IMR-90 (cell line): ENCODE results near the gene GPR152. TPM values are rescaled to one million over a fixed set of nuclear protein-coding genes. Genes with fewer than 3 reads are reported as not detected.

ENCODE experiments used
- ATAC-seq: fragments of 200-7000 bp; cut with Tn5 transposase; 2 replicates; pipeline ENCODE4 v1.9.1; 2020; ENCODE audit warnings: low read depth, mild to moderate bottlenecking, moderate library complexity
- BruUV-seq: library from RNA; stranded (reverse); fragments of 400-500 nt; replicated peaks from 2 replicates; lab custom pipeline; 2021; lab: Mats Ljungman, UMichigan
- CTCF ChIA-PET: fragments of 300-600 bp; formaldehyde crosslinking; extraction: SDS; loops from one replicate; lab custom pipeline; 2021; ENCODE audit warnings: antibody characterized with exemption; lab: Yijun Ruan, JAX
- POLR2A ChIA-PET: fragments of 300-600 bp; sonication (Branson Sonifier 250); formaldehyde crosslinking; loops from one replicate; lab custom pipeline; 2022; ENCODE audit warnings: antibody characterized with exemption; ENCODE audit not compliant: unreplicated experiment; lab: Charles Lee
- DNase-seq: peaks from one replicate; pipeline ENCODE4 v3.0.0; 2013
- H2AFZ ChIP-seq: replicated peaks from 2 replicates; pipeline ENCODE3; 2013; ENCODE audit warnings: low read length, mild to moderate bottlenecking; ENCODE audit not compliant: poor library complexity
- H2AK5ac ChIP-seq: 2 replicates; pipeline ENCODE4 v1.6.1; 2013; ENCODE audit warnings: low read depth, low read length, inconsistent platforms
- H2AK9ac ChIP-seq: replicated peaks from 2 replicates; pipeline ENCODE3; 2013; ENCODE audit warnings: mild to moderate bottlenecking, low read depth, low read length, moderate library complexity; ENCODE audit not compliant: poor library complexity
- H2BK120ac ChIP-seq: 2 replicates; pipeline ENCODE4 v1.6.1; 2013; ENCODE audit warnings: low read depth, low read length, inconsistent platforms
- H2BK15ac ChIP-seq: 3 replicates; pipeline ENCODE4 v1.6.1; 2013; ENCODE audit warnings: low read depth, low read length, inconsistent platforms
- H2BK20ac ChIP-seq: 2 replicates; pipeline ENCODE4 v1.6.1; 2013; ENCODE audit warnings: low read depth, mild to moderate bottlenecking, inconsistent platforms, low read length, moderate library complexity
- H2BK5ac ChIP-seq: 2 replicates; pipeline ENCODE4 v1.6.1; 2013; ENCODE audit warnings: mild to moderate bottlenecking, low read depth, low read length, inconsistent platforms; ENCODE audit not compliant: poor library complexity, severe bottlenecking
- H3K14ac ChIP-seq: replicated peaks from 2 replicates; pipeline ENCODE4 v1.6.1; 2013; ENCODE audit warnings: low read depth, low read length, inconsistent platforms
- H3K18ac ChIP-seq: 2 replicates; pipeline ENCODE4 v1.6.1; 2013; ENCODE audit warnings: low read depth, low read length, control low read depth
- H3K23ac ChIP-seq: 2 replicates; pipeline ENCODE4 v1.6.1; 2013; ENCODE audit warnings: low read depth, low read length, inconsistent platforms
- H3K27ac ChIP-seq: 2 replicates; pipeline ENCODE4 v1.5.1; 2013; ENCODE audit warnings: mild to moderate bottlenecking, control low read depth, low read length; ENCODE audit not compliant: insufficient read depth
- H3K27me3 ChIP-seq: 2 replicates; pipeline ENCODE4 v1.6.1; 2013; ENCODE audit warnings: low read length; ENCODE audit not compliant: control insufficient read depth, insufficient read depth
- H3K36me3 ChIP-seq: 2 replicates; pipeline ENCODE4 v1.6.1; 2013; ENCODE audit warnings: low read length, mixed read lengths; ENCODE audit not compliant: control insufficient read depth, insufficient read depth
- H3K4ac ChIP-seq: 2 replicates; pipeline ENCODE4 v1.6.1; 2013; ENCODE audit warnings: low read depth, low read length, inconsistent platforms
- H3K4me1 ChIP-seq: 2 replicates; pipeline ENCODE4 v1.6.1; 2013; ENCODE audit warnings: low read length, mixed read lengths; ENCODE audit not compliant: control insufficient read depth, insufficient read depth
- H3K4me2 ChIP-seq: 2 replicates; pipeline ENCODE4 v1.6.1; 2013; ENCODE audit warnings: low read depth, mild to moderate bottlenecking, control low read depth, low read length, moderate library complexity
- H3K4me3 ChIP-seq: 2 replicates; pipeline ENCODE4 v1.5.1; 2013; ENCODE audit warnings: low read depth, mild to moderate bottlenecking, control low read depth, low read length, moderate library complexity; ENCODE audit not compliant: insufficient read depth
- H3K56ac ChIP-seq: 2 replicates; pipeline ENCODE4 v1.6.1; 2013; ENCODE audit warnings: low read length, inconsistent platforms; ENCODE audit not compliant: insufficient read depth; ENCODE audit errors: extremely low read depth
- H3K79me1 ChIP-seq, 2 experiments: 2 replicates each; pipeline ENCODE4 v1.6.1; 2013; ENCODE audit warnings: low read length in 2 of 2, inconsistent platforms in 1 of 2, low read depth in 1 of 2
- H3K9ac ChIP-seq: 2 replicates; pipeline ENCODE4 v1.6.1; 2013; ENCODE audit warnings: low read depth, low read length, control low read depth
- H3K9me1 ChIP-seq: 2 replicates; pipeline ENCODE4 v1.6.1; 2013; ENCODE audit warnings: low read length, inconsistent platforms; ENCODE audit not compliant: insufficient read depth
- H3K9me3 ChIP-seq: 2 replicates; pipeline ENCODE4 v1.6.1; 2013; ENCODE audit warnings: low read length; ENCODE audit not compliant: control insufficient read depth, insufficient read depth
- H4K20me1 ChIP-seq: 2 replicates; pipeline ENCODE4 v1.6.1; 2013; ENCODE audit warnings: low read length, inconsistent platforms; ENCODE audit not compliant: insufficient read depth
- H4K5ac ChIP-seq: 2 replicates; pipeline ENCODE4 v1.6.1; 2013; ENCODE audit warnings: mild to moderate bottlenecking, low read depth, low read length, control low read depth
- H4K8ac ChIP-seq, 2 experiments: 2 replicates each; pipeline ENCODE4 v1.6.1; 2013; ENCODE audit warnings: low read depth in 2 of 2, low read length in 2 of 2, control low read depth in 1 of 2, inconsistent platforms in 1 of 2
- H4K91ac ChIP-seq: 2 replicates; pipeline ENCODE4 v1.6.1; 2013; ENCODE audit warnings: low read depth, low read length, inconsistent platforms; ENCODE audit not compliant: insufficient read depth
- BHLHE40 ChIP-seq: fragments of 150-350 bp; IDR thresholded peaks from 2 replicates; pipeline ENCODE4 v1.6.1; 2016; ENCODE audit warnings: mild to moderate bottlenecking, low read depth, low read length
- CEBPB ChIP-seq: IDR thresholded peaks from 2 replicates; pipeline ENCODE4 v1.6.1; 2012; ENCODE audit warnings: low read depth, low read length, improper control_type of control experiment
- CHD1 ChIP-seq: IDR thresholded peaks from 2 replicates; pipeline ENCODE4 v1.6.1; 2012; ENCODE audit warnings: low read depth, low read length, improper control_type of control experiment
- MAFK ChIP-seq: IDR thresholded peaks from 2 replicates; pipeline ENCODE4 v1.6.1; 2012; ENCODE audit warnings: low read depth, low read length, improper control_type of control experiment
- MAZ ChIP-seq: IDR thresholded peaks from 2 replicates; pipeline ENCODE4 v1.6.1; 2012; ENCODE audit warnings: low read depth, mild to moderate bottlenecking, low read length, improper control_type of control experiment, moderate library complexity, borderline replicate concordance
- NFE2L2 ChIP-seq: fragments of 150-350 bp; IDR thresholded peaks from 2 replicates; pipeline ENCODE4 v1.6.1; 2016; ENCODE audit warnings: low read depth, mild to moderate bottlenecking, low read length
- RAD21 ChIP-seq: IDR thresholded peaks from 2 replicates; pipeline ENCODE4 v1.6.1; 2012; ENCODE audit warnings: low read length, improper control_type of control experiment
- RCOR1 ChIP-seq: IDR thresholded peaks from 2 replicates; pipeline ENCODE4 v1.6.1; 2012; ENCODE audit warnings: mild to moderate bottlenecking, low read length, improper control_type of control experiment; ENCODE audit not compliant: insufficient replicate concordance
- RFX5 ChIP-seq: IDR thresholded peaks from 2 replicates; pipeline ENCODE4 v1.8.0; 2012; ENCODE audit warnings: low read depth, mild to moderate bottlenecking, low read length, moderate library complexity
- SMC3 ChIP-seq: fragments of 150-350 bp; IDR thresholded peaks from 2 replicates; pipeline ENCODE4 v1.6.1; 2016; ENCODE audit warnings: low read depth, mild to moderate bottlenecking, antibody characterized with exemption, low read length, moderate library complexity
- WGBS, 2 experiments: methylation state at CpG; one replicate each; pipeline versions ENCODE4 v1.1.5 to v1.1.7; 2013; ENCODE audit warnings: missing lambda C conversion rate in 2 of 2; ENCODE audit not compliant: insufficient read length in 1 of 2; ENCODE audit errors: extremely low coverage in 2 of 2; 5-methylcytosine and 5-hydroxymethylcytosine counted together
- dilution Hi-C: fragments of 300-500 bp; cut with HindIII; formaldehyde crosslinking; loops from one replicate; pipeline ENCODE4 v1.14.3; 2018; ENCODE audit warnings: low sequenced_read_pairs; ENCODE audit not compliant: unreplicated experiment
- in situ Hi-C: fragments of 300-500 bp; cut with MboI; formaldehyde crosslinking; loops from 3 replicates; pipeline ENCODE4 v1.14.3; 2019; ENCODE audit warnings: low sequenced_read_pairs, inconsistent platforms, mixed read lengths
- intact Hi-C: fragments of 100-400 bp; cut with micrococcal nuclease; formaldehyde crosslinking; loops from 2 replicates; pipeline ENCODE4 v1.10.0; 2022
- polyA plus RNA-seq, 3 experiments: library from polyadenylated mRNA; depleted of rRNA; stranded (reverse); fragments of >200 nt; gene quantifications; 2 replicates each; pipeline ENCODE4 v1.2.3, GENCODE V29; 2012; ENCODE audit warnings: low replicate concordance in 1 of 3
- total RNA-seq: library from RNA; depleted of rRNA; stranded (reverse); fragments of >200 nt; gene quantifications from 2 replicates; pipeline ENCODE4 v1.2.3, GENCODE V29; 2012
- TF ChIP-seq, protein P1 (sequence below): conservative IDR thresholded peaks from 2 replicates; pipeline ENCODE4 v1.5.1; 2012; ENCODE audit warnings: mild to moderate bottlenecking, low read depth, low read length, improper control_type of control experiment

GPR152 gene
- total and polyA plus RNA-seq, 2 of the 4 experiments (the other 2 are of a cell fraction), result not detected

DNA sequence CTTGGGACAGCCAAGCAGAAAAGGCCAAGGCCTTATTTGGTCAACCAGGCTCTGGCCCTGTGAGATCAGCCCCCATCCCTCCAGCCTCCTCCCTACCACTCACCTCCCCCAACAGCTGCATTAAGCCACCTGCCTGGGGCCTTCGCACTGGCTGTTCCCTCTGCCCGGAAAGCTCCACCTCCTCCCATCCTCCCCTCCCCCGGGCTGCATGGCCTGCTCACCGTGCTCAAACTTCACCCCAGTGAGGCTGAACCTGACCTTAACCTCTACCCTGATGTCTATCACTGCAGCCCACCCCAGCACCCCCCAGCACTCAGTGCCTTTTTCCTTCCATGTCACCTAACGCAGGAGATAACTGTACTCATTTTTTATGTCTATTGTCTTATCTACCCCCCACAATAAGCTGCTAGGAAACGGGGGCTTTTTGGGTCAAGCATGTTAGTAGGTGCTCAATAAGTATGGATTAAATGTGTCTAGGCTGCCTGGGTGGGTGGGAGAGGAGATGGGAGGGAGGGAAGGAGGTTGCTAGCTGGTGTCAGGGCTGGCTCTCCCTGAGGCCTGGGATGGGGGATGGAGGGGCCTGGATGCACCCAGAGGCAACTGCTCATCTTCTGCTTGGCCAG lies 16.0 kb downstream of the GPR152 start:
- no peak overlapping the region for H2BK5ac ChIP-seq
- no peak overlapping the region for H2AK5ac ChIP-seq
- H3K4me1 ChIP-seq, result no peaks in the 10 kb centered on the region
- H4K91ac ChIP-seq, result no peak overlapping the region
- H2AK9ac ChIP-seq, result no peak overlapping the region
- ChIA-PET CTCF (no interaction called here), POLR2A (no interaction called here)
- DNase-seq (no peak), ATAC-seq (no peak)
- H2AFZ ChIP-seq, result peak overlapping the region; percentile 7
- H3K9me1 ChIP-seq, result no peaks in the 10 kb centered on the region
- no peaks in the 10 kb centered on the region for H3K9me3 ChIP-seq
- dilution Hi-C loops, result no loop called here
- BruUV-seq, result no TSS peak
- no peaks in the 10 kb centered on the region for H3K27me3 ChIP-seq
- no peak overlapping the region for H2BK120ac ChIP-seq
- no peak overlapping the region for H2BK20ac ChIP-seq
- no peak overlapping the region for H2BK15ac ChIP-seq
- H4K8ac ChIP-seq, result no peak overlapping the region
- H4K20me1 ChIP-seq, result no peaks in the 10 kb centered on the region; the same call in none of the 2 replicates
- no peak overlapping the region for H4K5ac ChIP-seq
- no peak overlapping the region for H3K4ac ChIP-seq
- no peak overlapping the region for H3K56ac ChIP-seq
- H3K36me3 ChIP-seq, result peaks cover 62% of the 10 kb centered on the region
- in situ Hi-C loops, result no loop called here
- intact Hi-C loops, result no loop called here
- H3K4me2 ChIP-seq, result no peak overlapping the region
- no peak overlapping the region for H3K18ac ChIP-seq
- 30% methylated on average over 2 of the region's 6 CpGs; no CpG with 5 or more reads in 1 of the 2 experiments for WGBS, 2 experiments
- H3K23ac ChIP-seq, result no peak overlapping the region
- H3K14ac ChIP-seq, result no peak overlapping the region
- peaks cover 0 to 10% of the 10 kb centered on the region in 2 experiments; a peak in 1 of 4 replicates for H3K79me1 ChIP-seq
- H3K27ac ChIP-seq, result no peak overlapping the region
- no peak overlapping the region for H3K9ac ChIP-seq
- no peak for TF ChIP-seq MAFK
- no peak for TF ChIP-seq NFE2L2
- TF ChIP-seq CEBPB, result no peak
- no peak for TF ChIP-seq RCOR1
- TF ChIP-seq, protein P1, sequence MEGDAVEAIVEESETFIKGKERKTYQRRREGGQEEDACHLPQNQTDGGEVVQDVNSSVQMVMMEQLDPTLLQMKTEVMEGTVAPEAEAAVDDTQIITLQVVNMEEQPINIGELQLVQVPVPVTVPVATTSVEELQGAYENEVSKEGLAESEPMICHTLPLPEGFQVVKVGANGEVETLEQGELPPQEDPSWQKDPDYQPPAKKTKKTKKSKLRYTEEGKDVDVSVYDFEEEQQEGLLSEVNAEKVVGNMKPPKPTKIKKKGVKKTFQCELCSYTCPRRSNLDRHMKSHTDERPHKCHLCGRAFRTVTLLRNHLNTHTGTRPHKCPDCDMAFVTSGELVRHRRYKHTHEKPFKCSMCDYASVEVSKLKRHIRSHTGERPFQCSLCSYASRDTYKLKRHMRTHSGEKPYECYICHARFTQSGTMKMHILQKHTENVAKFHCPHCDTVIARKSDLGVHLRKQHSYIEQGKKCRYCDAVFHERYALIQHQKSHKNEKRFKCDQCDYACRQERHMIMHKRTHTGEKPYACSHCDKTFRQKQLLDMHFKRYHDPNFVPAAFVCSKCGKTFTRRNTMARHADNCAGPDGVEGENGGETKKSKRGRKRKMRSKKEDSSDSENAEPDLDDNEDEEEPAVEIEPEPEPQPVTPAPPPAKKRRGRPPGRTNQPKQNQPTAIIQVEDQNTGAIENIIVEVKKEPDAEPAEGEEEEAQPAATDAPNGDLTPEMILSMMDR, result no peak
- TF ChIP-seq MAZ, result no peak
- no peak for TF ChIP-seq RAD21
- TF ChIP-seq CHD1, result no peak
- TF ChIP-seq RFX5, result no peak
- TF ChIP-seq SMC3, result no peak
- no peak for TF ChIP-seq BHLHE40
- H3K4me3 ChIP-seq, result no peak overlapping the region
